HG03045 (cell line): Measurements from ENCODE around the gene SDR42E1.
"Not testable (repeated sequence)": the region's sequence is repeated elsewhere in the genome, so short reads cannot be mapped to it uniquely, and the experiment has no call there.

Experiments used
- ATAC-seq: cut with Tn5 transposase; IDR thresholded peaks from one replicate; pipeline ENCODE4 v1.9.1; 2021; ENCODE audit warnings: mild to moderate bottlenecking, moderate library complexity; ENCODE audit not compliant: unreplicated experiment

SDR42E1 gene

GRCh38 chr16:82040296-82040695, 29.0 kb upstream of the SDR42E1 start:
- ATAC-seq = no peak

- ATAC-seq = no peak
These were observed 26.4 kb upstream of the SDR42E1 start for GRCh38 chr16:82037666-82038065.

- ATAC-seq = no peak
These were observed 26.0 kb upstream of the SDR42E1 start for GRCh38 chr16:82037251-82037650.

GRCh38 chr16:82034981-82035612, 23.8 kb upstream of the SDR42E1 start, which contains the start of gene HSD17B2:
TSS of gene HSD17B2 (plus strand) at chr16:82035253. CDS start at chr16:82035425, 172 bp downstream.
- ATAC-seq = no peak

- no peak for ATAC-seq
These were observed 22.5 kb upstream of the SDR42E1 start for GRCh38 chr16:82033683-82034300.

- no peak for ATAC-seq
These were observed 21.7 kb upstream of the SDR42E1 start for GRCh38 chr16:82033006-82033405.

GRCh38 chr16:82031116-82032084, 20.1 kb upstream of the SDR42E1 start:
- no peak for ATAC-seq

- no peak for ATAC-seq
These were observed 16.4 kb upstream of the SDR42E1 start for GRCh38 chr16:82027629-82028064.

- no peak for ATAC-seq
These were observed 13.6 kb upstream of the SDR42E1 start for GRCh38 chr16:82024883-82025282.

GRCh38 chr16:82024316-82024715, 13.0 kb upstream of the SDR42E1 start:
- ATAC-seq = no peak

- no peak for ATAC-seq
These were observed 11.9 kb upstream of the SDR42E1 start for GRCh38 chr16:82023206-82023605.

- ATAC-seq = no peak
These were observed 8.8 kb upstream of the SDR42E1 start for GRCh38 chr16:82020051-82020450.

- no peak for ATAC-seq
These were observed 8.3 kb upstream of the SDR42E1 start for GRCh38 chr16:82019535-82019934.

- ATAC-seq = no peak
These were observed 6.8 kb upstream of the SDR42E1 start for GRCh38 chr16:82017911-82018568.

- ATAC-seq = no peak
These were observed 5.7 kb upstream of the SDR42E1 start for GRCh38 chr16:82016964-82017363.

- ATAC-seq = no peak
These were observed 5.0 kb upstream of the SDR42E1 start for GRCh38 chr16:82016263-82016662.

GRCh38 chr16:82013139-82013538, 1.9 kb upstream of the SDR42E1 start:
- ATAC-seq = no peak

GRCh38 chr16:82010649-82011048, 621 bp downstream of the SDR42E1 start:
- no peak for ATAC-seq

- not testable (repeated sequence) for ATAC-seq
These were observed 1.5 kb downstream of the SDR42E1 start for GRCh38 chr16:82009789-82010188.

GRCh38 chr16:82008957-82009592, 2.2 kb downstream of the SDR42E1 start:
- no peak for ATAC-seq
